Activated CD4-positive, alpha-beta T cell treated with anti-CD3 and anti-CD28 coated beads, Interleukin-10, Interleukin-2, amounts not matched to agents 100 ng/mL and 50 ng/mL, durations not matched to agents 16 hours and 8 hours (primary cell): ENCODE measurements around the gene RSPH6A.

Experiments used
- DNase-seq: peaks from one replicate; pipeline ENCODE4 v3.0.0-alpha.2; 2020

Gene RSPH6A

GRCh38 chr19:45824531-45825262, 9.6 kb upstream of the RSPH6A start:
- no peak for DNase-seq

GRCh38 chr19:45824041-45824471, 8.9 kb upstream of the RSPH6A start:
- DNase-seq = no peak

GRCh38 chr19:45823182-45823581, 8.1 kb upstream of the RSPH6A start:
- DNase-seq = no peak

GRCh38 chr19:45822716-45823115, 7.6 kb upstream of the RSPH6A start:
- DNase-seq = no peak

- DNase-seq = no peak
These were observed 6.5 kb upstream of the RSPH6A start for GRCh38 chr19:45821570-45821969.

- DNase-seq = no peak
These were observed 6.0 kb upstream of the RSPH6A start for GRCh38 chr19:45821103-45821521.

- no peak for DNase-seq
These were observed 5.5 kb upstream of the RSPH6A start for GRCh38 chr19:45820413-45821102.

GRCh38 chr19:45819769-45820168, 4.7 kb upstream of the RSPH6A start:
- DNase-seq = no peak

GRCh38 chr19:45817725-45818301, 2.7 kb upstream of the RSPH6A start:
- DNase-seq = no peak

GRCh38 chr19:45817010-45817724, 2.1 kb upstream of the RSPH6A start:
- peak; percentile 97 for DNase-seq

GRCh38 chr19:45816236-45817009, 1.3 kb upstream of the RSPH6A start:
- DNase-seq = no peak

- no peak for DNase-seq
These were observed 541 bp upstream of the RSPH6A start for GRCh38 chr19:45815481-45816216.

GRCh38 chr19:45814166-45814780, 835 bp downstream of the RSPH6A start:
- DNase-seq = no peak

GRCh38 chr19:45812297-45812696, 2.8 kb downstream of the RSPH6A start:
- DNase-seq = no peak

- DNase-seq = peak; percentile 67
These were observed 5.4 kb downstream of the RSPH6A start for GRCh38 chr19:45809643-45810159.

- DNase-seq = no peak
These were observed 9.4 kb downstream of the RSPH6A start for GRCh38 chr19:45805719-45806118.

- no peak for DNase-seq
These were observed 10.2 kb downstream of the RSPH6A start for GRCh38 chr19:45804959-45805230.

GRCh38 chr19:45804140-45804958, 10.8 kb downstream of the RSPH6A start:
- no peak for DNase-seq

GRCh38 chr19:45801603-45802175, 13.4 kb downstream of the RSPH6A start:
- DNase-seq = no peak

GRCh38 chr19:45800070-45800553, 15.0 kb downstream of the RSPH6A start:
- no peak for DNase-seq
